ENCODE measurements around the gene NGEF. TPM values are rescaled to one million over a fixed set of nuclear protein-coding genes. Genes with fewer than 3 reads are reported as not detected.

Gene NGEF
- total RNA-seq, 1 donor, result 17.4 TPM

DNA sequence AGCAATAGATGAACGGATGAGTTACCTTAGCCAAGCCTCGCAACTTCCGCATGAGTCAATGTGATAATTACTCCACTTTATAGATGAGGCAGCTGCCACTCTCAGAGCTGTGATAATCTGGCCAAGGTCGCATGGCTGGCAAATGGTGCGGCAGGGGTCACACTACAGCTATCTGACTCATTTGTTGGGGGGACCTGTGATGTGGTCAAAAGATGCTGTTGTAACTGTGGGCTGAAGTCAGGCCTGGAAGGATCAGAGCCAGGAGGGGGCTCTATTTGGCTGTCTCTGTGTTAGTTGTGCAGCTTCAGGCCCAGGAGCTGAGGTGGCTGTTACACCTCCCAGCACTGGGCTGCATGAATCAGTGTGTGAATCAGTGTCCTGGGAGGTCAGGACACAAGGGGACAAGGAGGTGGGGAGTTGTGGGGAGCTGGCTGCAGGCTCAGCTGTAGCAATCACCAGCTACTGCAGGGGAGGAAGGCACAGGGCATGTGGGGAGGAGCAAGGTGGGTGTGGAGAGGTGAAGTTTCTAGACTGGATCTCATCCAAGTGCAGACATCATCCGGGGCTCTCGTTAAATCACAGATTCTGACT lies 33.1 kb downstream of the NGEF start:
- peak; percentile 53 for DNase-seq (ENCODE audit: low read depth)
- TF ChIP-seq CTCF (IDR thresholded peaks at IDR 0.05; ENCODE audit: insufficient read depth, low read length), result peak; percentile 13
- H3K4me3 ChIP-seq (ENCODE audit: low read depth, low read length), result no peak overlapping the region

GRCh38 chr2:232977438-232977971 lies 35.6 kb downstream of the NGEF start:
- H3K4me3 ChIP-seq (ENCODE audit: low read depth, low read length), result no peak overlapping the region
- DNase-seq (ENCODE audit: low read depth), result no peak
- TF ChIP-seq CTCF (IDR thresholded peaks at IDR 0.05; ENCODE audit: insufficient read depth, low read length), result no peak

- DNase-seq (ENCODE audit: low read depth), result no peak
- no peak overlapping the region for H3K4me3 ChIP-seq (ENCODE audit: low read depth, low read length)
- TF ChIP-seq CTCF (IDR thresholded peaks at IDR 0.05; ENCODE audit: insufficient read depth, low read length), result no peak
Measured at GRCh38 chr2:232976666-232977437, 36.2 kb downstream of the NGEF start.

DNA sequence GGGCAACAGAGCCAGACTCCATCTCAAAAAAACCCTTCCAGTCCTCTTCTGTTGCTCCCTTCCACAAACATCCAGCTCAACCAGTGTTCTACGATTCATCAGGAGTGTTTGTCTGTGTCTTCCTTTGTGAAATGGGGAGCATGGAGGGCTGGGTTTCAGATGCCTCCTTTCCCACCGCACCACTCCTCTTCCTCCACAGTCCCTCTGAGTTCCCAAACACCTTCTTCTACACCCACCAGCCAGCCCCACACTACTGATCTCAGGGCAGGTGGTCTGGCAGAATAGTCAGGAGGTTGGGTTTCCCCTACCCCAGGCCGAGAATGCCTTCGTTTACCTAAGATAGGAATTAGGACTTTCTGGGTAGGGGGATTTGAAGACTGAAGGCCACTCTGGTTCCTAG lies 36.9 kb downstream of the NGEF start:
- no peak overlapping the region for H3K4me3 ChIP-seq (ENCODE audit: low read depth, low read length)
- no peak for TF ChIP-seq CTCF (IDR thresholded peaks at IDR 0.05; ENCODE audit: insufficient read depth, low read length)
- no peak for DNase-seq (ENCODE audit: low read depth)

DNA sequence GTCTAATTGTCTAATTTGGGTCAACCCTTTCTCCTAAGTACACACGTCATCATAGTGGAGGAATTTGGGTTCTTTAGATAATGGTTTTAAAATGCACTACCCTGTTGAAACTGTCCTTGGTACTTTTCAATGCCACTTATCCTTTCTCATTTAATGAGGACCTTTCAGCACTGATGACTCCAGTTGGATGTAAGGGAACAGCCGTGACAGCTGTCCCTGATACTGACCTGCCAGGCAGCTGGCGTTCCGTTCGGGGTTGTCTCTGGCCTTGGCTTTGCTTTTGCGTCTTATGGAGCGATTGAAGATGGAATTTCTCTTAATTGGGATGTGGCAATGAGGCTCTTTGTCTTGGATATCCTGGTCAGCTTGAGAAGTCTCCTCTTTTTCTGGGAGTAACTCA lies 38.7 kb downstream of the NGEF start:
- DNase-seq (ENCODE audit: low read depth), result no peak
- TF ChIP-seq CTCF (IDR thresholded peaks at IDR 0.05; ENCODE audit: insufficient read depth, low read length), result no peak

GRCh38 chr2:232973796-232974195 lies 39.3 kb downstream of the NGEF start:
- no peak overlapping the region for H3K4me3 ChIP-seq (ENCODE audit: low read depth, low read length)
- TF ChIP-seq CTCF (IDR thresholded peaks at IDR 0.05; ENCODE audit: insufficient read depth, low read length), result no peak
- no peak for DNase-seq (ENCODE audit: low read depth)

More for the DNA sequence above, 38.7 kb downstream of the NGEF start:
- H3K4me3 ChIP-seq (ENCODE audit: low read depth, low read length), result no peak overlapping the region
